GM19099 (cell line): ENCODE data around the gene SIRPB1.

Source experiments
- POLR2A ChIP-seq: IDR thresholded peaks from 3 replicates; pipeline ENCODE4 v1.6.1; 2011; ENCODE audit warnings: low read depth; ENCODE audit not compliant: insufficient read length; ENCODE audit errors: extremely low read depth

SIRPB1 gene

DNA sequence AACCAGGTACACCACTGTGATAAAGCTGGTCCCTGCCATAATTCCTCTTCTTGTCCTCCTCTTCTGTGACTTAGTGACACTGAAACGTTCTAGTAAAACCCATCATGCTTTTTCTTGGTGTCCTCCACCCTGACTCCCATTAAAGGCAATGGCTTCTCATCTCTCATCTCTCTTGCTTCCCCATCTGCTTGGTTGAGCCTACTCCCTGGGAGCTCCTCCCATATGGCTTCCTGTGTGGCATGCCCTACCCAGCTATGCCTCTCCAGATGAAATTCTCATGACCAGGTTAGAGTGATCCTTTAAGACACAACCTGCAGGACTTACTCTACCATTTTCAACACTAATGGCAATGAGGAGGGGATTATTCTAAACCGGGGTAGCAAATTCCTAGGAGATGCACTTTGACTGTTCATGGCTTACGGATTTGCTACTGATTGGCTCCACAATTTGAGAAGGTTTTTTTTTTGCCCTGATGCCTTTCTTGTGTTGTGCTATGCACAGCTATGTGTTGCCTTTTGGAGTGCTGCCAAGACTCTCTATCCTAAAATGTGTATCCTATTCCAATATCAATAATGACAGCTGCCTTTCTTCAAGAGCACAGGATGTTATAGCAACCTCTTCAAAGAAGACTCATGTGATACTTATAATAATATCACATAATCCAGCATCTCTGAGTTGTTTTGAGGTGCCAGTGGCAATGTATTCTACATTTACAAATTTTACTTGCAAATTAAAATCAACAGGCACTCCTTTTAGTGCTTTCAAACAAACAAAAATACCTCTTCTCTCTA, 31.7 kb upstream of the SIRPB1 start:
- TF ChIP-seq POLR2A = no peak

DNA sequence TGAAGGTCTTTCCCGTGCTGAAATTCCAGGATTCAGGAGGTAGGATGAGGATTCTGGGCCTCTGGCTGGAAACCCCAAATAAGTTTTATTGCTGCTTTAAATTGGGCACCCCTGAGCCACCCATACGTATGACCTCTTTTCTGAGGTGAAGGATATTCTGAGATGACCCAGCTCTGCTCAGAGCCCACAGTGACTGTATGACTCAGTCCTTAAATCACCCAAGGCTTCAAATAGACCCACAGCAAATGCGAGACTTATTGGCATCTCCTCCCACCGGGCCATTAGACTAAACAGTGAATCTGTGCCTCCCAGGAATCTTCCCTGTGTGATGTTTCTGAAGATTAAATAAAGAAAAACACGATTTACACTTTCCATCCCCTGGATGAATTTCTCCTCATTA, 28.3 kb upstream of the SIRPB1 start:
- no peak for TF ChIP-seq POLR2A

DNA sequence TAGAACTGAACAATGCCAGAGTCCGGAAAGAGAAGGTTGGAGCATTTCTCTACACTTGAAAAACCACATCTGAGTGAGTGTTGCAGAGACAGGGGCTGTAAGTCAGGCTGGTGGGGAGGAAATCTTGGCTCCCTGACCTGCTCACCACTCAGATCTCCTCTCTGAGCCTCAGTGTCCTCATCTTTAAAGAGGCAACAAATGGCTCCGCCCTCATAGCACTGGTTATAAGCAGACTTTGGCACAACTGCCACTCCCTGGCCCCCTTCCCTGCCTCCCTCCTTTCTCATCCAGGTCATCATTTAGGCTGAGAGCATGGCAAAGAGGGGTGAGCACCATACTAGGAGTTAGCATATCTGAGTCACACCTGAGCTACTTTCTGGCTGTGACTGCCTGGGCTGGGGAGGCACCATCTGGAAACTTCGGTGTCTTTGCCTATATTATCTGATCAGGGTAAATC, 27.2 kb upstream of the SIRPB1 start:
- TF ChIP-seq POLR2A = no peak

DNA sequence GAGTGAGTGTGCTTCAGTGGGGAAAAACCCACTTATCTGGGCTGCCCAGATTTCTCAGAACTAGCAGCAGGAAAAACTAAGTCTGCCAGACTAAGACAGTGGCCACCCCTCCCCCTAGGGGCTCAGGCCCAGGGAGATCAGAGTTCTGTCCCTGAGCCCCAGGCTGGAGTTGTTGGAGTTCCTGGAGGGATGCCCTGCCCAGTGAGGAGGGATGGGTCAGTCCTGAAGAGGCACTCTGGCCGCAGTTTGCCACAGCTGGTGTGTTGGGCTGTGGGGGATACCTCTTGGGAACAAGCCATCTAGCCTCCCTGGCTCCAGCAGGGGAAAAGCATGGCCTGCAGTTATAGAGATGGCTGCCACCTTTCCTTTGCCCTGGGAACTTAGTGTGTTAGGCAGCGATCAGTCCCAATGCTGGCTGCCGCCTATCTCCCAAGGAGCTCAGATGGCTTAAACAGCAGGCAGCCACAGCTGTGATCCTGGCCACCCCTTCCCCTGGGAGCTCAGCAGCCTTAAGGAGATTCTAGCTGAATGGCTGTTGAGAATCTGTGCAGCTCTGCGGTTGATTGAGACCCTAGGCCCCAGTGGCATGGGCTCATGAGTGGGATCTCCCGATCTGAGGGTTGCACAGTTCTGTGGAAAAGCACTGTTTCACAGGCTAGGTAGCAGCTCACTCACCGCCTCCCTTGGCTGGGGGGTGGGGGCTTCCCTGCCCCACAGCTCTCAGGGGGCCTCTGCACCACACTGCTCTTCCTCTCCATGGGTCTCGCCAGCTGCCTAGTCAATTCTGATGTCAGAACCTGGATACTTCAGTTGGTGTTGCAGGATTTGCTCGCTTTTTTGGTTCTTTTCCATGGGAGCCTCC, 24.5 kb upstream of the SIRPB1 start:
- no peak for TF ChIP-seq POLR2A

DNA sequence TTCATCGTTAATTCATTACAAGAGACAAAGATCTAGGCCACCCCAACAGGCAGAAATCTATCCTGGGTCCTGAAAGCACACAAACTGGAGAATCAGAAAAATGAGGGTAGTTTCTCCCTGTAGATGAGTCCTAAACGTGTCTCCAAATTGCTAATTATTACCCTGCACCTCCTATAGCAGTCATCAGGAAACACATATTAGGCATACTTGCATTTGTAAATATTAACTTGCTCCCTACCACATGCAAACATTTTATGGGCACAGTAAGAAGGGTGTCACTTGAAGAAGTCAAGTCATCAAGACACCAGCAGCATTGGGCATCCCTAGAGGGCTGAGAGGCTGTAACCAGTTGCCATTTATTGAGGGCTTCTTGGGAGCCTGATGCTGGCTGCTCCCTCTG, 17.9 kb upstream of the SIRPB1 start:
- TF ChIP-seq POLR2A = no peak

DNA sequence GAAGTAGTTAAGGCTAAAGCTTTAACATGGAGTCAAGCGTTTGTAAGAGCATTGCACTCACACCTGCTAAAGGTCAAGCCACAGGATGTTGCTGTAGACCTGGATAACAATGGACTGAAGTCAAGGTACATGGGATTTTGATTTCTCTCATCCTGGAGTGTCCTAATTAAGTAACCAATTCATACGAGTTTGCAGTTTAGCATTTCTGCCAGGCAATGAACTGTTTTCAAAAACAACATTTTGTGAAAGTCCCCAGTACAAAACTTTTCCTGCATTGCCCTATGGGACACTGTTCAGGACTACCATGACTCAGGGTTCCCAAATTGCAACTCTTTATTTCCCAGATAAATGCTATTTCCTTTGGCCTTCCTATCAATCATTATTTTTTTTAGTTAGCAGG, 17.4 kb upstream of the SIRPB1 start:
- no peak for TF ChIP-seq POLR2A

DNA sequence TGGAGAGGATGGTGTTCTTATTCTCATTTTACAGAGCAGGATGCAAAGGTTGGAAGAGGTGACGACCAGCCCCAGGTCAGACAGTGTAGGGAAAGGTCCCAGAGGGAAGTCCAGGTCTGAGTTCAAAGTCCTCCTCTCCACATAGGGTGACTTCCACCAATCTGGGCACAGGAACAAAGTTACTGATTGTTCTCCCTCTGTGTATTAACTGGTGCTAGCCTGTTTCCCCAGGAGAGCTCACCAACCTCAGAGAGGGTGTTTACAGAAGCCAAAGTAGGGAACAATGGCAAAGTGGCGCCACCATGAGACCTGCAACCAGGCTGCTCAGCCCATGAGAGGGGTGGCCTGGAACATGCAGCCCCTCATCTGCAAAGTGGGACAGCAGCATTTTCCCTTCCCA, 16.8 kb upstream of the SIRPB1 start:
- TF ChIP-seq POLR2A = no peak

DNA sequence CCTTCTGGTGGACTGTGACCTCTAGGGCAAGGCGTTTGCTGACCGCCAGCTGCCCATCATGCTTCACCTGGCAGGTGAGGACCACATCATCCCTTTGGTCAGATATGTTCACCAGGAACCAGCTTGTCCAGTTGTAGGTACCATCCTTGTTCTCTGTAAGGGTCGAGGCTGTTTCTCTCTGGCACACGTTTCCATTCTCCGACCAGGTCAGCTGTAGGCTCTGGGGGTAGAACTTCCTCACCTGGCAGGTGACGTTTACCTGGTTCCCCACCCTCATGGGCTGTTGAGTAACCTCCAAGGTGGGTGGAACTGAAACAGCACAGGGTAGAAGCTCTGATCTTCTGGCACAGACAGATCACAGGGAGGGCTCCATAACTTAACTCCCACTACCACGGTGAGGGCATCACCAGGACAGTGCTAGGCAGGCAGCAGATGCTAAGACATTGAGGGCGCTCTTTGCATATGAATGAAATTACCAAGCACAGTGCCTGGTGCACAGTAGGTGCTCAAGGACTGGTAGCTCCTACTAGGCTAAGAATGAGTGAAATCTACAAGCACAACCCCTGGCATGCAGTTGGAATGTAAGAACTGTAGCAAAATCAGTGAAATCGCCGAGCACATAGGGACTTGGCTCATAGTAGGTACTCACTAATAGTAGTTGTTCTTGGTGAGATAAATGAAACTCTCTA, 15.6 kb upstream of the SIRPB1 start:
- no peak for TF ChIP-seq POLR2A

DNA sequence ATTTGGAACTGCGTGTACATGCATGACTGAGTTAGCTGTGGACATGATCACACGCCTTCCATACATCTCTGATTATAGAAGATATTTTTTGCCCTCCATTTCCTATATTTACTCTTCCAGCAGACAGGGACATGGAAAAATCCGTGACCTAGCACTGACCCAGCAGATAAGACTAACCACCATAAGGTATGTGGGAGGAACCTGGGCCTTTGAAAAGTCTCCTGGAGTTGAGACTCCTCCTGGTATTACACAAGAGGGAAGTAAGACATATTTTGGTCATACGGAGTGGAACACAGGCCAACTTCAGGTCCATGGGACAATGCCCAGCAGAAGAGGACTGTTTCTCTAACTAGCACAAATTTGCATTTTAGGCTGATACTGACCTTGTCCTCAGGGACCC, 13.7 kb upstream of the SIRPB1 start:
- no peak for TF ChIP-seq POLR2A

DNA sequence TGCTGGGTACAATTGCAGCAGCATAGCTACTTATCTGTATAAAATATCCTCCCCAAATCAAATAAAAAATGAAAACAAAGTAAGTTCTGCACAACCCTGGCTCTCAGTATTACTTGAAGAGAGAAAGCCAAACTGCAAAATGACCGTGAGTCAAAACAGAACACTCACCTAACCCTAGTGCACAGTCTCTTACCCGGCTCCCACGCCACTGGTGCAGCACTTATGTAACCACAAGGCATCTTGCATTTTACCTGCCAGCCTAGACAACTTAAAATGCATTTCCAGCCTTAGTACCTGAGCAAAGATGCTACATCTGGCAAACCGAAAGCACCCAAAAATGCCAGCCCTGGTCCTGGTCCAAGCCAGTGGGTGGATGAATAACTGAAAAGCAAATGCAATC, 12.4 kb upstream of the SIRPB1 start:
- no peak for TF ChIP-seq POLR2A

DNA sequence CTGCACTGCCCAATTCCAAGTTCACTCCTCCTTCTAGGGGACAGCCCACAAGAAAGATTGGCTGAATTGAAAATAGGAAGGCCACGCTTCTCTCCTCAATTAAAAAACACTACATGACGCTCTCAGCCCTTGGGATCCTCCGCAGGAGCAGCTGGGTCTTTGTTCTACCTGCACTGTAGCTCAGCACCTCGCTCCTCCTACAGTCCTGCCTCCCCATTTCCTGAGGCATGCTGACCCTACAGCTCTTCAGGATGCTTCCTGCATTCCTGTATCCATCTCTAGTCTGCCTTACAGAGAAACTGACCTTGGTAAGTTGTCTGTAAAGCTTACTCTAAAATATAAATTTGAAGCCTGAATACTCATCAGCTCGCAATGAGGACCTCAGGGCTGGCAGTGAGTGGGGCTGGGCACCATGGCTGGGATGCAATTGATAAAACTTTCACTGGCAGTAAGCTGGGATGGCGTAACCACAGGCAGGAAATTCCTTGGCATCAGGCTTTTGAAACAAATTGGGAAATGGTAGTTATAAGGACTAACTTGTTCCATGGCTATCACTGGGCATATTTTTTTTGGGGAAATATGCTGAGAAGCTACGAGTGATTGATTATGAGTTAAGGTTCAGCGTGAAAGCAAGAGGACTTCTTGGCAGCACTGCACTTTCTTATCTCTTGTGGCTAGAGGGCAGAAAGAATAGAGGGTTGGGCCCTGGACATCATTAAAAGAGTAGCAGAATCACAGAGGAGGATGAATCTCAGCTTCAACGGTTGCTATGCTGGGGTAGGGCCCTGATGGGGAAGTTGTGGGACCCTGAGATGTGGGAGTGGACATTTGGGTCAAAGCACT, 11.7 kb upstream of the SIRPB1 start:
- no peak for TF ChIP-seq POLR2A

DNA sequence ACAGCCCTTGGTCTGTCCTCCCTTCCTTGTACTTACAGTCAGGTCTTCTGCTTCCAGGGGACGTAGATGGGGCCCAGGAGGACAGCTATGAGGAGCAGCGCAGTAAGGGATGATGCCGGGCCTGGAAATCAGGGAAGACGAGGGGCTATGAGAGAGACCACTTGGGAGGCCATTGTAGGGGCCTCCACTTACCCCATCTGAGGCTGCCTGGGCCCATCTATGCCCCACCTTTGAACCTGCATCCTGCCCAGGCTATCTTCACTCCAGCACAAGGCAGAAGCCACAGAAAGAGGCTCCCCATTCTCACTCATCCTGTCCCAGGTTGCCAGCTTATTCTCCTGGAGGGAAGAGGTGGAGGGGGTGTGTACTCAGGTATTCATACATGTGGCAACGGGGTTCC, 10.4 kb upstream of the SIRPB1 start:
- TF ChIP-seq POLR2A = no peak

DNA sequence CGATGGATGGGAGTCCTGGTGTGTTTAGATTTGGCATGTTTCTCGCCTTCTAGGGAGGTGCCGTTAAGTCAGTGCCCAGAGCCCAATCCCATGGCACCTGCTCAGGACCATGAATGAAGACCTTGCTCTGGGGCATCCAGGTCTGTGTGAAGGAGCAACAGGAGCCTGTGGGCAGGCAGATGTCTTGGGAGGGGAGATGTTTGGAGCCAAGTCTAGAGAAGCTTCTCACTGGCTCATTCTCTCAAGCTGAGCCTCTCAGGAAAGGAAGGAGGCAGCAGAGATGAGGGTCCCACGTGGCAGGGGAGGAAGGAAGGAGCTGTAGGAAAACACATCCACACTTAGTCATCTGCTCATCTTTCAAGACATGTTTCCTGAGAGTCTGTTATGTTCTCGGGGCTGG, 9.5 kb upstream of the SIRPB1 start:
- TF ChIP-seq POLR2A = no peak

DNA sequence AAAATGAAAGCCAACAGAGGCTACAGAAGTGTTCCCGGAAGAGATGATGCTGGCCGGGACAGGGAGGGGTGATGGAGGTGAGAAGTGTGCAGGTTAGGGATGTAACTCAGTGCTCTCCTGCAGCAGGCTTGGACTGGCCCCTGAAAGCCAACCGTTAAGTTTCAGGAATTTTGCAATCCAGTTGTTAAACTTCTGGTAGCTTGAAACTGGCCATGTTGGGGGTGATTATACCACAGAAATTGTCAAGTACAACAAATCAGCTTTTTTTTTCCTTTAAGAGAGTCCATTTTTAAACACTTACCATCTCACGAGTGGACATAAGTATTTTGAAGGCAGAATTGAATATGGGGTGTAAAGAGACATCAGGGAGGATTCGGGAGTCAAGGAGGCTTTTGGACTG, 8.8 kb upstream of the SIRPB1 start:
- no peak for TF ChIP-seq POLR2A

DNA sequence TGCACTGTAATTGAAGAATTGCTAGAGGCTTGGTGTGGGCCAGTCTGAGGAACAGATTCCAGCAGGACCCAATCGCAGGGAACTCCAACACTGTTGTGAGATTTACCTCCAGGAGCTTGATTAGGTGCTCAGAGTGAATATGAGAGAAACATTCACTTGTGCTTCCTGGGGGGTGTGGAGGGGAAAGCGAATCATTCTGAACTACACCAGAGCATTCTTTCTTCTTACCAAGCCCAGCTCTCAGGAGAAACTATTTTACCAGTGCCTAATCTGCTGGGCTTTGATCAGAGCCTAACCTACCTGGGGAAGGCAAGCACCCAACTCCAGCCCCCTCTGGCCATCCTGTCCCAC, 7.4 kb upstream of the SIRPB1 start:
- TF ChIP-seq POLR2A = no peak

DNA sequence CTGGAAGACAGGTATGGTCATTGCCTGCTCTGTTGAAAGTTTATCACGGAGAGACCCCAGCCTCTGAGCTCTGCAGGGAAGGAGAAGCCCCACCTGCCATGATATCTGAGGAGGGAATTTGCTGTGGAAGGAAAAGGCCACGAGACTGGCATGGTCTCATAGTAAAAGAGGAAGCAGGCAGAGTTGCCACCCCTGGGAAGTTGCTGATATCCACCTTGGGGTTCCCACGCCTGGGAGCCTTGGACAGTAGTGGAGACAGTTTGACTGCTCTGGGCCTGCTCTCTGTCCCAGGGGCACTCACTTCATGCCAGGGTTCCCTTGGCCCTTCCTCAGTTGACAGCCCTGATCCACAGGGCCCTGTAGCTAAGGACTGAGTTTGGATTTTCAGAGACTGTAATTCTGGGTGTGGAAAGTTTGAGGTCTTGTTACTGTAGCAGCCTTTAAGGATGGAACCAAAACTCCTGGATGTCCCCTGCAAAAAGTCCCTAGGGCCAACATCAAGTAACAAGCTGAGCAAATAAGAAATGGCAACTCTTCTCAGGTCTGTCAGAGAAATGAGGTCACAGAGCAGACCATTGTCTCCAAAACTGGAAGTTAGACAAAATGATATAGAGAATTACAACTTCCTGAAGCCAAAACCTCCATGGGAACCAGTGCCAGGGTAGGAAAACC, 6.9 kb upstream of the SIRPB1 start:
- TF ChIP-seq POLR2A = no peak
